C4-2B (cell line): ENCODE data around the gene ZNF93.
"Not testable (repeated sequence)": the region's sequence is repeated elsewhere in the genome, so short reads cannot be mapped to it uniquely, and the experiment has no call there.

Experiments used
- H3K27ac ChIP-seq: fragments of 450-650 bp; 2 replicates; pipeline ENCODE4 v1.5.1; 2017
- CTCF ChIP-seq: fragments of 450-650 bp; conservative IDR thresholded peaks from 2 replicates; pipeline ENCODE4 v1.5.1; 2017; ENCODE audit warnings: mild to moderate bottlenecking
- ZFX ChIP-seq: fragments of 450-650 bp; IDR thresholded peaks from 2 replicates; pipeline ENCODE4 v1.6.1; 2017

Gene ZNF93

GRCh38 chr19:19944583-19944880, 43.8 kb downstream of the ZNF93 start:
- TF ChIP-seq CTCF (no peak), ZFX (no peak)
- no peak overlapping the region for H3K27ac ChIP-seq

- TF ChIP-seq ZFX (no peak), CTCF (no peak)
- H3K27ac ChIP-seq, result no peak overlapping the region
Measured at GRCh38 chr19:19946226-19946625, 45.5 kb downstream of the ZNF93 start.

- no peak overlapping the region for H3K27ac ChIP-seq
- TF ChIP-seq ZFX, result no peak
- no peak for TF ChIP-seq CTCF
Measured at GRCh38 chr19:19948800-19949199, 48.1 kb downstream of the ZNF93 start.

GRCh38 chr19:19955208-19955607, 54.5 kb downstream of the ZNF93 start:
- no peak overlapping the region for H3K27ac ChIP-seq
- TF ChIP-seq CTCF (no peak), ZFX (no peak)

- TF ChIP-seq ZFX (no peak), CTCF (no peak)
- H3K27ac ChIP-seq, result no peak overlapping the region
Measured at GRCh38 chr19:19956434-19957075, 55.8 kb downstream of the ZNF93 start.

- not testable (repeated sequence) for H3K27ac ChIP-seq
Measured at GRCh38 chr19:19957766-19958165, 57.0 kb downstream of the ZNF93 start.

GRCh38 chr19:19959151-19959799, 58.5 kb downstream of the ZNF93 start:
- not testable (repeated sequence) for H3K27ac ChIP-seq
- TF ChIP-seq CTCF, result peak; percentile 84

- TF ChIP-seq ZFX, result no peak
Measured at GRCh38 chr19:19964416-19964815, 63.7 kb downstream of the ZNF93 start.

GRCh38 chr19:19966126-19966525, 65.4 kb downstream of the ZNF93 start:
- H3K27ac ChIP-seq, result not testable (repeated sequence)

More at GRCh38 chr19:19964416-19964815, 63.7 kb downstream of the ZNF93 start:
- no peak overlapping the region for H3K27ac ChIP-seq
